Smooth muscle cell (in vitro differentiated cells): ENCODE data around the gene CLCA1. TPM values are rescaled to one million over a fixed set of nuclear protein-coding genes. Genes with fewer than 3 reads are reported as not detected.

ENCODE experiments used
- DNase-seq: peaks from one replicate; lab custom pipeline; 2025; ENCODE audit not compliant: unreplicated experiment; lab: John Stamatoyannopoulos, UW
- H2AFZ ChIP-seq: fragments of 200-600 bp; sonication (generic); 2 replicates; pipeline ENCODE4 v1.6.0; 2016; ENCODE audit warnings: antibody characterized with exemption, low read depth, mild to moderate bottlenecking
- H3F3A ChIP-seq: fragments of 200-600 bp; sonication (generic); 2 replicates; pipeline ENCODE4 v1.6.0; 2017; ENCODE audit warnings: antibody characterized with exemption, low read depth
- H3K27ac ChIP-seq: fragments of 200-600 bp; sonication (generic); 2 replicates; pipeline ENCODE4 v1.5.1; 2016; ENCODE audit warnings: low read depth, mild to moderate bottlenecking
- H3K27me3 ChIP-seq: fragments of 200-600 bp; sonication (generic); 2 replicates; pipeline ENCODE4 v1.6.1; 2016; ENCODE audit warnings: low read depth, mild to moderate bottlenecking
- H3K36me3 ChIP-seq: fragments of 200-600 bp; sonication (generic); 2 replicates; pipeline ENCODE4 v1.5.1; 2016; ENCODE audit warnings: low read depth
- H3K4me1 ChIP-seq: fragments of 200-600 bp; sonication (generic); 2 replicates; pipeline ENCODE4 v1.5.1; 2016; ENCODE audit warnings: low read depth
- H3K4me2 ChIP-seq: fragments of 200-600 bp; sonication (generic); 2 replicates; pipeline ENCODE4 v1.6.0; 2016; ENCODE audit warnings: mild to moderate bottlenecking
- H3K4me3 ChIP-seq: fragments of 200-600 bp; sonication (generic); 2 replicates; pipeline ENCODE4 v1.5.1; 2016; ENCODE audit warnings: mild to moderate bottlenecking
- H3K79me2 ChIP-seq: fragments of 200-600 bp; sonication (generic); 2 replicates; pipeline ENCODE4 v1.6.0; 2016; ENCODE audit warnings: low read depth, mild to moderate bottlenecking
- H3K9ac ChIP-seq: fragments of 200-600 bp; sonication (generic); 2 replicates; pipeline ENCODE4 v1.6.0; 2016; ENCODE audit warnings: low read depth
- H3K9me3 ChIP-seq: fragments of 200-600 bp; sonication (generic); replicated peaks from 2 replicates; pipeline ENCODE4 v1.5.1; 2016; ENCODE audit warnings: low read depth
- H4K20me1 ChIP-seq: fragments of 200-600 bp; sonication (generic); 2 replicates; pipeline ENCODE4 v1.6.0; 2016; ENCODE audit warnings: low read depth
- CTCF ChIP-seq: fragments of 200-600 bp; sonication (generic); IDR thresholded peaks from 2 replicates; pipeline ENCODE4 v1.5.1; 2017; ENCODE audit warnings: borderline replicate concordance, mild to moderate bottlenecking, antibody characterized with exemption; ENCODE audit not compliant: insufficient read depth, poor library complexity, severe bottlenecking
- WGBS: methylation state at CpG from one replicate; pipeline ENCODE4 v1.1.7; 2016; ENCODE audit warnings: low lambda C conversion rate; 5-methylcytosine and 5-hydroxymethylcytosine counted together
- polyA plus RNA-seq: library from polyadenylated mRNA; unstranded; fragments of >200 nt; fragmentation: Nextera tagmentation; extraction: Ambion mirVana; gene quantifications from 2 replicates; pipeline ENCODE4 v1.2.1, GENCODE V29; 2016
- total RNA-seq: library from RNA; depleted of rRNA; stranded (reverse); fragments of >200 nt; gene quantifications from 2 replicates; pipeline ENCODE4 v1.2.3, GENCODE V29; 2014

CLCA1 gene
- total and polyA plus RNA-seq, 2 experiments from 2014 or later, result not detected

GRCh38 chr1:86530211-86530845, 61.6 kb downstream of the CLCA1 start:
- no peak for TF ChIP-seq CTCF
- H3K4me2 ChIP-seq, result no peak overlapping the region
- WGBS, result 96% methylated on average over 3 of the region's 3 CpGs

DNA sequence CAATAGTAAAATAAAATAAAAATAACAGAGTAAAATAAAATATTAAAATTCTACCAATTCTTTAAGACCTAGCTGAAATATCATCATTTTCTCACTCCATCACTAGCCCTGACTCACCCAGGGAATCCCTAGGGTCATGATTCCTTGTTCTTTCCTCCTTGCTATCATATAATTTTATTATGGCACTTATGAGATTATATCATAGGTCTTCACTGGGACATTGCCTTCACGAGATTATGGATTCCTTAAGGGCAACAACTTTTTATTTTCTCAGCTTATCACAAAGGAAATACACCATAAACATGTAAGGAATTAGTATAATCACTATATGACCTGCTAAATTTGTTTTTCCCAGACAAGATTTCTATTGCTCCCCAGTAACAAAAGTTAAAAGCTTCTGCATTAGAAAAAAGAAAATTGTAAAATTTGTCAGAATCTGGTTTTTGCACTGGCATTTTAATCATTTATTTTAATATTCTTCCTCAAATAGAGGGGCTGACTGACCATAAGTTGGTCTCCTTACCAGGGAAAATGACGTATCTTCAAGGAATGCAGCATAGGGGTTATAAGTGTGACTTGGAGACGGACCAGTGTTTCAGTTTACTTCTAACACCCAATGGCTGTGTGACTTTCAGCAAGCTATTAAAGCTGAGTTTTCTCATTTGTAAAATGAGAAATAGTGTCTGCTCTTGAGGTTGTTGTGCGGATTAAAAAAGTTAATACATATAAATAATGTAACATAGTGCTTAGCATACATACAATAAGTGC, 69.4 kb downstream of the CLCA1 start:
- Histone ChIP-seq H4K20me1 (no peaks in the 10 kb centered on the region), H3K27me3 (no peaks in the 10 kb centered on the region), H2AFZ (no peak overlapping the region), H3F3A (no peaks in the 10 kb centered on the region), H3K9ac (no peak overlapping the region), H3K27ac (no peak overlapping the region), H3K36me3 (no peaks in the 10 kb centered on the region), H3K4me1 (no peaks in the 10 kb centered on the region), H3K4me2 (no peak overlapping the region), H3K79me2 (no peaks in the 10 kb centered on the region), H3K4me3 (no peak overlapping the region), H3K9me3 (no peaks in the 10 kb centered on the region)
- no peak for DNase-seq
- TF ChIP-seq CTCF, result no peak
- 49% methylated on average over 4 of the region's 4 CpGs for WGBS

More at GRCh38 chr1:86530211-86530845, 61.6 kb downstream of the CLCA1 start:
- no peak overlapping the region for H3K9ac ChIP-seq
- H3F3A ChIP-seq, result no peaks in the 10 kb centered on the region
- no peaks in the 10 kb centered on the region for H3K36me3 ChIP-seq
- H3K79me2 ChIP-seq, result no peaks in the 10 kb centered on the region
- no peaks in the 10 kb centered on the region for H3K27me3 ChIP-seq
- DNase-seq, result no peak
- H3K4me1 ChIP-seq, result no peaks in the 10 kb centered on the region
- H2AFZ ChIP-seq, result no peak overlapping the region
- H3K9me3 ChIP-seq, result no peaks in the 10 kb centered on the region
- H4K20me1 ChIP-seq, result no peaks in the 10 kb centered on the region
- H3K27ac ChIP-seq, result no peak overlapping the region
- H3K4me3 ChIP-seq, result no peak overlapping the region

- H3K27ac ChIP-seq, result no peak overlapping the region
- H3K4me2 ChIP-seq, result no peak overlapping the region
- no peaks in the 10 kb centered on the region for H3F3A ChIP-seq
- TF ChIP-seq CTCF, result no peak
- WGBS, result 93% methylated on average over 5 of the region's 5 CpGs
- no peak overlapping the region for H2AFZ ChIP-seq
- DNase-seq, result no peak
- no peaks in the 10 kb centered on the region for H3K79me2 ChIP-seq
- H4K20me1 ChIP-seq, result no peaks in the 10 kb centered on the region
- no peaks in the 10 kb centered on the region for H3K27me3 ChIP-seq
- H3K4me3 ChIP-seq, result no peak overlapping the region
- no peaks in the 10 kb centered on the region for H3K36me3 ChIP-seq
- no peaks in the 10 kb centered on the region for H3K9me3 ChIP-seq
- no peak overlapping the region for H3K9ac ChIP-seq
- H3K4me1 ChIP-seq, result no peaks in the 10 kb centered on the region
Observed at GRCh38 chr1:86538775-86539174, 70.0 kb downstream of the CLCA1 start.
